ENCODE results near the gene NHEJ1. TPM values are rescaled to one million over a fixed set of nuclear protein-coding genes. Genes with fewer than 3 reads are reported as not detected.

NHEJ1 gene
- total RNA-seq, 2 experiments from 2014 or later: 12.7 to 14.3 TPM

GRCh38 chr2:219099329-219099728, 61.3 kb downstream of the NHEJ1 start:
- intact Hi-C loops (cut with micrococcal nuclease; ENCODE audit: unreplicated experiment): no loop called here
- no peaks in the 10 kb centered on the region for H4K20me1 ChIP-seq (ENCODE audit: insufficient read depth, low read length)
- ChIA-PET POLR2A (interaction anchor here (0.8 kb wide), 1 partner anchor 52 kb away, joined by 4 read pairs; no protein-coding TSS in a partner anchor), CTCF (ENCODE audit: unreplicated experiment) (interaction anchor here (0.8 kb wide), 1 partner anchor 12 kb away, joined by 5 read pairs; no protein-coding TSS in a partner anchor)
- H3K36me3 ChIP-seq (ENCODE audit: insufficient read depth, low read length): no peaks in the 10 kb centered on the region
- DNase-seq (ENCODE audit: low spot score): no peak
- no peak overlapping the region for H3K4me3 ChIP-seq (ENCODE audit: low read depth, low read length, poor library complexity, severe bottlenecking)
- H3K4me2 ChIP-seq (ENCODE audit: low read length): no peak overlapping the region
- no TSS peak for BruUV-seq (replicated peaks)
- H3K9me3 ChIP-seq (ENCODE audit: low read length): no peaks in the 10 kb centered on the region
- no peak overlapping the region for H2AFZ ChIP-seq (ENCODE audit: low read length)
- H3K79me2 ChIP-seq (ENCODE audit: insufficient read depth, low read depth, low read length): no peaks in the 10 kb centered on the region
- TF ChIP-seq EZH2phosphoT487 (IDR thresholded peaks at IDR 0.05; ENCODE audit: borderline replicate concordance, low read depth, low read length): no peak
- TF ChIP-seq, protein P1, sequence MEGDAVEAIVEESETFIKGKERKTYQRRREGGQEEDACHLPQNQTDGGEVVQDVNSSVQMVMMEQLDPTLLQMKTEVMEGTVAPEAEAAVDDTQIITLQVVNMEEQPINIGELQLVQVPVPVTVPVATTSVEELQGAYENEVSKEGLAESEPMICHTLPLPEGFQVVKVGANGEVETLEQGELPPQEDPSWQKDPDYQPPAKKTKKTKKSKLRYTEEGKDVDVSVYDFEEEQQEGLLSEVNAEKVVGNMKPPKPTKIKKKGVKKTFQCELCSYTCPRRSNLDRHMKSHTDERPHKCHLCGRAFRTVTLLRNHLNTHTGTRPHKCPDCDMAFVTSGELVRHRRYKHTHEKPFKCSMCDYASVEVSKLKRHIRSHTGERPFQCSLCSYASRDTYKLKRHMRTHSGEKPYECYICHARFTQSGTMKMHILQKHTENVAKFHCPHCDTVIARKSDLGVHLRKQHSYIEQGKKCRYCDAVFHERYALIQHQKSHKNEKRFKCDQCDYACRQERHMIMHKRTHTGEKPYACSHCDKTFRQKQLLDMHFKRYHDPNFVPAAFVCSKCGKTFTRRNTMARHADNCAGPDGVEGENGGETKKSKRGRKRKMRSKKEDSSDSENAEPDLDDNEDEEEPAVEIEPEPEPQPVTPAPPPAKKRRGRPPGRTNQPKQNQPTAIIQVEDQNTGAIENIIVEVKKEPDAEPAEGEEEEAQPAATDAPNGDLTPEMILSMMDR (conservative IDR thresholded peaks at IDR 0.05; ENCODE audit: low read length): no peak
- H3K27ac ChIP-seq (ENCODE audit: low read depth, low read length, poor library complexity, severe bottlenecking): no peak overlapping the region
- H3K4me1 ChIP-seq (ENCODE audit: insufficient read depth, low read length, poor library complexity, severe bottlenecking): no peaks in the 10 kb centered on the region
- no peaks in the 10 kb centered on the region for H3K9me2 ChIP-seq (ENCODE audit: insufficient read depth, low read length)

DNA sequence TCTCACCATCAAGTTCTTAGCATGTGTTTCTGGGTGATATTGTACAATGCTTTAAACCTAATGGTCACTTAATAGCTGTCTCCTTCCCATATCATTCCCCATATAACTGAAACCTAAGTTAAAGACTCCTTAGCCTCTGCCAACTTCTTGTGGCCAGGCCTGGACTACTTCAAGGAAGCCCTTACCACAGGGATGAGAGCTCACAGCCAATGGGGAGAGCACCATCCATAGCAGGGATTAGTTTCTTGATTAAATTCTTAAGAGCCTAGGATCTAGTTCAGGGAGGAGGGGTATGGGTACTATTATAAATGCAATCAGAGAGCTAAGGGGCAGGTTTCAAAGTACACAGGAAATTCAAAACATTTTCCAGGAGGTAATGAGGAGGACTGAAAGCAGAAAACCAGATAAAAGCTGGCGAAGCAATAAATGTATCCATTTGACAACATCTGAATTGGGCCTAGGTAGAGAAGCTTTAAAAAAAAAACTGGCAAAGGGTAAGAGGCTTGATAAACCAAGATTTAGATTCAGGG, 65.1 kb downstream of the NHEJ1 start:
- TF ChIP-seq, protein P1 (conservative IDR thresholded peaks at IDR 0.05; ENCODE audit: low read length): no peak
- no peak for TF ChIP-seq EZH2phosphoT487 (IDR thresholded peaks at IDR 0.05; ENCODE audit: borderline replicate concordance, low read depth, low read length)
- POLR2A ChIA-PET: interaction anchor here (0.6 to 0.9 kb wide), 2 partner anchors 42 to 270 kb away, joined by 3 read pairs; no protein-coding TSS in a partner anchor

DNA sequence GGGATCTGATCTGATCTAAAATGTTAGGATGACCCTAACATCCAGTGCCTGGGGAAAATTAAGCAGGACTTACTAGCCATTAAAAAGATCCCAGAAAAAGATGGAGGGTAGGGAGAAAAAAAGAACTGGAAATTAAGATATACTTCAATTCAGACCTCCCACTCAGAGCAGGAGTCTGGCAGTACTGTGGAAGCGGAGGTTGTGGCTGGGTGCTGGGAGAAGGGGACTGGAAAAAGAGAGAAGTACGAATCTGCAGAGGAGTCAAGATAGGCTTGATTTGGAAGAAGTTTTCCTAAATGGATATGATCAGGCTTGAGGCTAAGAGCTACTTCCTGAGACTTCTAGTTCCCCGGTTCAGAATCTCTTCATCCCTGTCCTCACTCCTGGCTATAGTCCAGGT, 66.4 kb downstream of the NHEJ1 start:
- intact Hi-C loops (cut with micrococcal nuclease; ENCODE audit: unreplicated experiment): no loop called here
- H3K36me3 ChIP-seq (ENCODE audit: insufficient read depth, low read length): no peaks in the 10 kb centered on the region
- H3K27ac ChIP-seq (ENCODE audit: low read depth, low read length, poor library complexity, severe bottlenecking): no peak overlapping the region
- TF ChIP-seq, protein P1 (conservative IDR thresholded peaks at IDR 0.05; ENCODE audit: low read length): no peak
- no peak for TF ChIP-seq EZH2phosphoT487 (IDR thresholded peaks at IDR 0.05; ENCODE audit: borderline replicate concordance, low read depth, low read length)
- no peaks in the 10 kb centered on the region for H4K20me1 ChIP-seq (ENCODE audit: insufficient read depth, low read length)
- DNase-seq (ENCODE audit: low spot score): no peak
- no peak overlapping the region for H2AFZ ChIP-seq (ENCODE audit: low read length)
- no peaks in the 10 kb centered on the region for H3K9me2 ChIP-seq (ENCODE audit: insufficient read depth, low read length)
- ChIA-PET POLR2A (interaction anchor here (0.7 kb wide), 1 partner anchor 118 kb away, joined by 3 read pairs; no protein-coding TSS in a partner anchor), CTCF (ENCODE audit: unreplicated experiment) (no interaction called here)
- BruUV-seq (replicated peaks): no TSS peak
- no peak overlapping the region for H3K4me3 ChIP-seq (ENCODE audit: low read depth, low read length, poor library complexity, severe bottlenecking)
- H3K4me1 ChIP-seq (ENCODE audit: insufficient read depth, low read length, poor library complexity, severe bottlenecking): no peaks in the 10 kb centered on the region
- H3K4me2 ChIP-seq (ENCODE audit: low read length): no peak overlapping the region
- H3K79me2 ChIP-seq (ENCODE audit: insufficient read depth, low read depth, low read length): no peaks in the 10 kb centered on the region
- H3K9me3 ChIP-seq (ENCODE audit: low read length): no peaks in the 10 kb centered on the region

More for the DNA sequence above, 65.1 kb downstream of the NHEJ1 start:
- H3K4me2 ChIP-seq (ENCODE audit: low read length): no peak overlapping the region
- H3K36me3 ChIP-seq (ENCODE audit: insufficient read depth, low read length): no peaks in the 10 kb centered on the region
- H3K4me3 ChIP-seq (ENCODE audit: low read depth, low read length, poor library complexity, severe bottlenecking): no peak overlapping the region
- no peak for DNase-seq (ENCODE audit: low spot score)
- H3K9me3 ChIP-seq (ENCODE audit: low read length): no peaks in the 10 kb centered on the region
- H4K20me1 ChIP-seq (ENCODE audit: insufficient read depth, low read length): no peaks in the 10 kb centered on the region
- H3K9me2 ChIP-seq (ENCODE audit: insufficient read depth, low read length): no peaks in the 10 kb centered on the region
- H2AFZ ChIP-seq (ENCODE audit: low read length): no peak overlapping the region
- H3K4me1 ChIP-seq (ENCODE audit: insufficient read depth, low read length, poor library complexity, severe bottlenecking): no peaks in the 10 kb centered on the region
- no TSS peak for BruUV-seq (replicated peaks)
- CTCF ChIA-PET (ENCODE audit: unreplicated experiment): no interaction called here
- intact Hi-C loops (cut with micrococcal nuclease; ENCODE audit: unreplicated experiment): no loop called here
- H3K79me2 ChIP-seq (ENCODE audit: insufficient read depth, low read depth, low read length): no peaks in the 10 kb centered on the region
- H3K27ac ChIP-seq (ENCODE audit: low read depth, low read length, poor library complexity, severe bottlenecking): no peak overlapping the region
